SK-N-MC (cell line): Measurements from ENCODE around the gene CYP27A1.
"Not testable (repeated sequence)": the region's sequence is repeated elsewhere in the genome, so short reads cannot be mapped to it uniquely, and the experiment has no call there.

Experiments
- DNase-seq: peaks from one replicate; pipeline ENCODE4 v3.0.0-alpha.2; 2011; ENCODE audit warnings: low read depth, low spot score
- H3K27ac ChIP-seq: fragments of 200-600 bp; sonication (generic); 2 replicates; pipeline ENCODE4 v1.5.1; 2016; ENCODE audit warnings: mixed run types
- H3K36me3 ChIP-seq: fragments of 200-600 bp; sonication (generic); 2 replicates; pipeline ENCODE4 v1.6.1; 2017; ENCODE audit warnings: antibody characterized with exemption, low read length, mixed read lengths; ENCODE audit not compliant: insufficient read depth
- H3K4me3 ChIP-seq: fragments of 200-600 bp; sonication (generic); 2 replicates; pipeline ENCODE4 v1.5.1; 2016
- H3K9ac ChIP-seq: fragments of 200-600 bp; sonication (generic); 2 replicates; pipeline ENCODE4 v1.8.0; 2017; ENCODE audit warnings: mixed run types, mixed read lengths; ENCODE audit not compliant: insufficient read length
- H3K9me3 ChIP-seq: fragments of 200-600 bp; sonication (generic); 2 replicates; pipeline ENCODE4 v1.6.1; 2017; ENCODE audit warnings: low read depth, mild to moderate bottlenecking, antibody characterized with exemption, low read length, moderate library complexity, mixed read lengths
- EZH2 ChIP-seq: fragments of 200-600 bp; sonication (generic); IDR thresholded peaks from one replicate; pipeline ENCODE4 v1.6.1; 2017; ENCODE audit warnings: antibody characterized with exemption
- FOXP2 ChIP-seq: optimal IDR thresholded peaks from 2 replicates; pipeline ENCODE3; 2011; ENCODE audit warnings: mild to moderate bottlenecking, moderate library complexity; ENCODE audit not compliant: insufficient read depth; ENCODE audit errors: extremely low read length, control extremely low read depth
- POLR2AphosphoS5 ChIP-seq: IDR thresholded peaks from 2 replicates; pipeline ENCODE4 v1.6.1; 2012; ENCODE audit warnings: mild to moderate bottlenecking, low read depth, low read length, borderline replicate concordance

The CYP27A1 gene

DNA sequence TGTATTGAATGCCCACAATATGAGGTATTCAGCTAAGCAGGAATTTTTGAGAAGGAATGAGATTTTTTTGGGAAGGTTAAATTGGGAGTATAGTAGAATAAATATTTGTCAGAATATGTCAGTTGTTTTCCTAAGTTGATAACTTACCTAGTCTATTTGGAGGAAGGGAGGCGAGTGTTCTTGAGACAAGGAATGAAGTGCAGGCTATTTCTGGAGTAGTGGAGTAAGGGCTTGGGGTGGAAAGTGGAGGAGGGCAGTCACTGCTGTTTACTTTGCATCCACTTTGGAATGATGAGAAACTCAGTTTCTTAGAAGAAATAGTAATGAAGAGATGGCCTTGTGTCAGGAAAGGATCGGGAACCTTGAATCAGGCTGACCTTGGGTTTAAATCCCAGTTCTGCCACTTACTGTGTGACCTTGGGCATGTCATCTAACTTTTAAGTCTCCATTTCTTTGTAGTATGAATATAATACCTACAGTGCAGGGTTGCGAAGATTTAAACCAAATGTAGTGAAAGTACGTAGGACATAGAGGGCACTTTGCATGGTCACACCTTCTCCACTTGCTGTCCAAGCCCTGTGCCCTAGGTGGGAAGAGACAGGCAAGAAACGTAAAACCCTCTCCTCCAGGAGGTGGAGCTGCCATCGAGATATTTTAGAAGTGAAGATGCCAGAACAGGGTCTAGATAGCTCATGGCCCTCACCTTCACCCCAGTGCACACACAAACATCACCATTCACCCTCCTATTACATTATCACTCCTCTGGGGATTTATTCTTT is 25.2 kb upstream of the CYP27A1 start:
- TF ChIP-seq FOXP2 (no peak), EZH2 (no peak), POLR2AphosphoS5 (no peak)
- Histone ChIP-seq H3K9me3 (no peaks in the 10 kb centered on the region), H3K4me3 (no peak overlapping the region), H3K27ac (no peak overlapping the region), H3K9ac (no peak overlapping the region), H3K36me3 (peaks cover 41% of the 10 kb centered on the region)
- DNase-seq: no peak

DNA sequence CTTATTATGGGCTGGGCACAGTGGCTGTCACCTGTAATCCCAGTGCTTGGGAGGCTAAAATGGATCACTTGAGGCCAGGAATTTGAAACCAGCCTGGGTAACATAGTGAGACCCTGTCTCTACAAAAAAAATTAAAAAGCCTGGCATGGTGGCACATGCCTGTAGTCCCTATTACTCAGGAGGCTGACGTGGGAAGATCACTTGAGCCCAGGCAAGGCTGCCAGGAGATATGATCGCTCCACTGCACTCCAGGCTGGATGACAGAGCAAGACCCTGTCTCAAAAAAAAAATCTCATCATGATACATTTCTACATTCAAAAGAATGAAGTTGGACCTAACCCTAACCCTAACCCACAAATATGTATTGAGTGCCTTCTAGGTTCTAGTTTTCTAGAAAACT is 20.2 kb upstream of the CYP27A1 start:
- no peaks in the 10 kb centered on the region for H3K9me3 ChIP-seq
- TF ChIP-seq FOXP2 (no peak), EZH2 (no peak), POLR2AphosphoS5 (no peak)

GRCh38 chr2:218772759-218773158 is 9.2 kb upstream of the CYP27A1 start:
- not testable (repeated sequence) for H3K4me3 ChIP-seq, H3K27ac ChIP-seq, DNase-seq, H3K9me3 ChIP-seq, H3K36me3 ChIP-seq, H3K9ac ChIP-seq

More for the DNA sequence above, 20.2 kb upstream of the CYP27A1 start:
- H3K4me3 ChIP-seq: no peak overlapping the region
- peaks cover 4% of the 10 kb centered on the region; the same call in 1 of the 2 replicates for H3K36me3 ChIP-seq
- no peak for DNase-seq
- no peak overlapping the region for H3K9ac ChIP-seq
- no peak overlapping the region for H3K27ac ChIP-seq

DNA sequence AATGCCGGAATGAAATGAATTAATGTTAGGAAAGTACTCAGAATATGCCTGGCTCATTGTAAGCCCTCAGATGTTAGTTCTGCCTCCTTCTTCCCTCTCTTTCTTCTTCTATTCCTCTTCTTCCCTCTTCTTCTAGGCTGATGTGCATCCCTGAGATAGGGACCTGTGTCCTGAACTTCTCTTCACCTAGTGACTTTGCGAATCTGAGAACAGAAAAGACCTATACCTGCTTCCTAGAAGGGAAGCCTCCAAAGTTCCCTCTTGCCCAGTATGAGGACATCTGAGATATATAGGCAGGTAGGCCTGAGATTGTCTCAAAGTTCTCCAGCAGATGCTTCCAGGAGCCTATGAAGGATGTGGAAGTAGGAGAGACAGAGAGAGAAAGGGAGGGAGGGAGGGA is 8.1 kb upstream of the CYP27A1 start:
- Histone ChIP-seq H3K27ac (no peak overlapping the region), H3K9me3 (no peaks in the 10 kb centered on the region), H3K9ac (no peak overlapping the region), H3K4me3 (no peak overlapping the region), H3K36me3 (no peaks in the 10 kb centered on the region)
- no peak for TF ChIP-seq POLR2AphosphoS5
- no peak for DNase-seq

DNA sequence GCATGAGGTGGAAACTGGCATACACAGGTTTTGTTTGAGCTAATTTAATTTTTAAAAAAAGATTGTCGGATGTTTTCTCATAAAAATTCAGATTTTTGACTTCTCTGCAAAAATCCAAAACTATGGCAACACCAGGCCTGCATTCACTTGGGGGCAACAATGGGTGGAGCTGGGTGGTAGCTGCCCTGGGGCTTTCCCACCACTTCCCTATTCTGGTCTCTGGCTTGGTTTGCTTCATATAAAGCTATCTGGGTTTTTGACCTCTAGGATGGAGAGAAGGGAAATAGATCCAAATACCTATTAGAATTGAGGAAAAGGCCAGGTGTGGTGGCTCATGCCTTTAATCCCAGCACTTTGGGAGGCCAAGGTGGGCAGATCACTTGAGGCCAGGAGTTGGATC is 5.5 kb upstream of the CYP27A1 start:
- H3K27ac ChIP-seq: no peak overlapping the region
- no peak overlapping the region for H3K9ac ChIP-seq
- DNase-seq: no peak
- no peaks in the 10 kb centered on the region for H3K9me3 ChIP-seq
- H3K4me3 ChIP-seq: no peak overlapping the region
- no peaks in the 10 kb centered on the region for H3K36me3 ChIP-seq
- TF ChIP-seq POLR2AphosphoS5 (no peak), FOXP2 (no peak), EZH2 (no peak)

GRCh38 chr2:218777276-218777990 is 4.5 kb upstream of the CYP27A1 start:
- Histone ChIP-seq H3K9me3 (no peaks in the 10 kb centered on the region), H3K27ac (no peak overlapping the region), H3K9ac (no peak overlapping the region), H3K4me3 (no peak overlapping the region), H3K36me3 (no peaks in the 10 kb centered on the region)
- TF ChIP-seq POLR2AphosphoS5 (no peak), FOXP2 (no peak), EZH2 (no peak)
- no peak for DNase-seq

DNA sequence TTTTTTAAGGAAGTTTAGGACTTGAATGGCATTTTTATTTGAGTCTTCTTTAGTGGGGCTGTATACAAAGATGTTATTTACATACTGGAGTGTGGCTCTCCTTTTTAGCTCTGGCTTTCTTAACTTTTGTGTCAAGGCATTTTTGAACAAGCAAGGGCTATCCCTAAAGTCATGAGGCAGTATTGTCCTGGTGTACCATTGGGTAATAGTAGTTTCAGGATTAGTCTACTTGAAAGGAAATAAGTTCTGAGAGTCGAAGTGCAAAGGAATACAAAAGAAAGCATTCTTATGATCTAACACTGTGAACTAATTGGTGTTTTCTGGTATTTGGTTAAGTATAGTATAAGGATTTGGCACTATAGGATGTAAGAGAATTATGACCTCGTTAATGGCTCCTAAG is 1.9 kb upstream of the CYP27A1 start:
- H3K9ac ChIP-seq: no peak overlapping the region
- TF ChIP-seq POLR2AphosphoS5 (no peak), FOXP2 (no peak), EZH2 (no peak)
- no peak overlapping the region for H3K27ac ChIP-seq
- no peak for DNase-seq
- no peak overlapping the region for H3K4me3 ChIP-seq
- no peaks in the 10 kb centered on the region for H3K9me3 ChIP-seq
- no peaks in the 10 kb centered on the region for H3K36me3 ChIP-seq

- Histone ChIP-seq H3K9me3 (no peaks in the 10 kb centered on the region), H3K9ac (no peak overlapping the region), H3K4me3 (no peak overlapping the region), H3K36me3 (no peaks in the 10 kb centered on the region), H3K27ac (no peak overlapping the region)
- DNase-seq: no peak
- TF ChIP-seq EZH2: no peak
- no peak for TF ChIP-seq FOXP2
- TF ChIP-seq POLR2AphosphoS5: no peak
Measured at GRCh38 chr2:218780851-218781690, 876 bp upstream of the CYP27A1 start.

- Histone ChIP-seq H3K27ac (no peak overlapping the region), H3K36me3 (no peaks in the 10 kb centered on the region), H3K9ac (no peak overlapping the region), H3K9me3 (no peaks in the 10 kb centered on the region), H3K4me3 (no peak overlapping the region)
- no peak for DNase-seq
- TF ChIP-seq FOXP2 (no peak), EZH2 (no peak), POLR2AphosphoS5 (no peak)
Measured at GRCh38 chr2:218782528-218782844, 539 bp downstream of the CYP27A1 start.
